ENCODE results near the gene SCART1.
"Not testable (repeated sequence)": the region's sequence is repeated elsewhere in the genome, so short reads cannot be mapped to it uniquely, and the experiment has no call there.

SCART1 gene

DNA sequence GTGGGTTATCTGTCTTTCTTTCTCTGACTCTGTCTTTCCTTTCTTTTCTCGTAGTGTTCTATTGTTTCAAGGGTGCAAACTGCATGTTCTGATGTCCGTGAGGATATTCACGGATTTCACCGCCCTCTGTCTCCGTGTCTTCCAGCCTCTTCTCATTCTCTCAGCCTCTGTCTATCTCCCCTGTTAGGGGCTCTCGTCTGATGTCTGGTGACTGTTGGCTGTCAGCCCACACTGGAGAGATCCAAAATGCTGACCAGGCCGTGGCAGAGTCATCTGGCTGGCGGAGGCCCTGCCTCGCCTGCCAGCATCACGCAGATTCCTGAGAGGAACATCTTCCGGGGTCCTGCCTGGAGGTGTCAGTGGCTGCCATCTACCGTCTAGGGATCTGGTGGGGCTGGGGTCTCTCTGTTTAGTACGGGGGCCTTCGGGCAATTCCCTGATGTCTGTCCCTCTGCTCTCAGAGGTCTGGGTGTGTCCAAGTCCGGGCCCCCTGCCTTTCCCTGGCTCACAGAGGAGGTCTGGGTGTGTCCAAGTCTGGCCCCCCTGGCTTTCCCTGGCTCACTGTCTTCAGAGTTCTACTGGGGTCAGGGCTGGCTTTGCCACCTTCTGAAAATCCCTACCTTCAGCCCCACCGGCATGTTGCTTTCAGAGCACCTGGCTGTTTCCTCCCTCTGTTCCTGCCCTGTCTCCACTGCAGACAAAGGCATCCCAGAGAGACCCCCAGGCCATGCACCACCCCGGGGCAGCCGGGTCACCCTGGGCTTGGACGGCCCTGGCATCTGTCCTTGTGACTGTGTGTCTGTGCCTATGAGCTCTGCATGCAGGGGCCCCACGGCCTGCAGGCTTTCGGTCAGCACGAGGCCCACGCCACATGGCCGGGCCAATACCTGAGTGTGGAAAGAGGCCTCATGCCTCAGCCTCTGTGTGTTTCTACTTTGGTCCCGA lies 14.0 kb upstream of the SCART1 start:
- no peaks in the 10 kb centered on the region for H3K4me1 ChIP-seq (ENCODE audit: control insufficient read depth, low read depth, low read length)
- no peak overlapping the region for H3K4ac ChIP-seq (ENCODE audit: low read depth, low read length)
- no peaks in the 10 kb centered on the region for H3K27me3 ChIP-seq (ENCODE audit: insufficient read depth, low read length, poor library complexity)
- H3K23ac ChIP-seq (ENCODE audit: low read length): no peak overlapping the region
- no peak overlapping the region for H2BK5ac ChIP-seq (ENCODE audit: low read length)
- no peak overlapping the region for H3K56ac ChIP-seq (ENCODE audit: low read length)
- no peaks in the 10 kb centered on the region for H3K79me2 ChIP-seq (ENCODE audit: control insufficient read depth, insufficient read depth, low read length)
- H3K4me2 ChIP-seq (ENCODE audit: low read length): no peak overlapping the region
- no peak for DNase-seq
- no peak overlapping the region for H2AK5ac ChIP-seq (ENCODE audit: low read length)
- no peak overlapping the region for H3K4me3 ChIP-seq (ENCODE audit: low read length)
- no peak overlapping the region for H3K9ac ChIP-seq (ENCODE audit: low read length)
- WGBS (ENCODE audit: extremely low coverage, insufficient coverage, low lambda C conversion rate): no CpG with 5 or more reads among the region's 25 CpGs
- H3K79me1 ChIP-seq (ENCODE audit: low read length): no peaks in the 10 kb centered on the region
- no peak overlapping the region for H2BK15ac ChIP-seq (replicated peaks; ENCODE audit: low read depth)
- no peak overlapping the region for H3K18ac ChIP-seq (ENCODE audit: low read length)
- H3K36me3 ChIP-seq (ENCODE audit: control insufficient read depth, insufficient read depth, low read length): no peaks in the 10 kb centered on the region
- H4K8ac ChIP-seq (ENCODE audit: low read depth, low read length): no peak overlapping the region
- H3K27ac ChIP-seq (ENCODE audit: low read depth, low read length): no peak overlapping the region
- H2BK120ac ChIP-seq (ENCODE audit: low read depth, low read length): no peak overlapping the region
- no peak overlapping the region for H4K5ac ChIP-seq (ENCODE audit: low read length)

DNA sequence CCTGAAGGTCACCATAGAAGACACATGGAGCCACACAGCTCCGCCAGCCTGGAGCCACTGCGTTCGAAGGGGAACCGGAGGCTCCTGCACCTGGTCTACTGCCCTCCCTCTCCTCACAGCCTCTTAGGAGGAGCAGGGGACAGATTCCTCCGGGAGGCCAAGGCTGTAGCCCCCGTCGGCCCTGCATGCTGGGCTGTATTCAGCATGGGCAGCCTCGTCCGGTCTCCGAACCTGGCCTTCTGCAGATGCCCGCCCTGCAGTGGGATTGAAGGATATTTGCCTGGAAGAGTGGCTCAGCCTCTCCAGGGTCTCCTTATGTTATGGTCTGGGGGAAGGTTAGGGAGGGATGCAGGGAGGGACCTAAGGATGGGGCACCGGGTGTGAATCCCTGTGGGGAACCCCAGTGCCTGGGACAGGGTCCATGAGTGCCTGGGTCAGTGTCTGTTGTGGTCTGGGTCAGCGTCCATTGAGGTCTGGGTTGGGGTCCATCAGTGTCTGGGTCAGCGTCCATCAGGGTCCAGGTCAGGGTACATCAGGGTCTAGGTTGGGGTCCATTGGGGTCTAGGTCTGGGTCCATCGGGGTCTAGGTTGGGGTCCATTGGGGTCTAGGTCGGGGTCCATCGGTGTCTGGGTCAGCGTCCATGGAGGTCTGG lies 13.0 kb upstream of the SCART1 start:
- Histone ChIP-seq H3K4me1 (ENCODE audit: control insufficient read depth, low read depth, low read length) (no peaks in the 10 kb centered on the region), H3K9ac (ENCODE audit: low read length) (no peak overlapping the region), H4K5ac (ENCODE audit: low read length) (no peak overlapping the region), H3K27ac (ENCODE audit: low read depth, low read length) (no peak overlapping the region), H3K4me3 (ENCODE audit: low read length) (no peak overlapping the region), H3K56ac (ENCODE audit: low read length) (no peak overlapping the region), H3K79me2 (ENCODE audit: control insufficient read depth, insufficient read depth, low read length) (no peaks in the 10 kb centered on the region), H3K79me1 (ENCODE audit: low read length) (no peaks in the 10 kb centered on the region), H3K36me3 (ENCODE audit: control insufficient read depth, insufficient read depth, low read length) (no peaks in the 10 kb centered on the region), H2BK120ac (ENCODE audit: low read depth, low read length) (no peak overlapping the region), H3K18ac (ENCODE audit: low read length) (no peak overlapping the region), H4K8ac (ENCODE audit: low read depth, low read length) (no peak overlapping the region), H3K4ac (ENCODE audit: low read depth, low read length) (no peak overlapping the region), H2BK15ac (replicated peaks; ENCODE audit: low read depth) (no peak overlapping the region), H3K27me3 (ENCODE audit: insufficient read depth, low read length, poor library complexity) (no peaks in the 10 kb centered on the region), H2AK5ac (ENCODE audit: low read length) (no peak overlapping the region), H2BK5ac (ENCODE audit: low read length) (no peak overlapping the region), H3K23ac (ENCODE audit: low read length) (no peak overlapping the region), H3K4me2 (ENCODE audit: low read length) (no peak overlapping the region)
- no peak for DNase-seq
- WGBS (ENCODE audit: extremely low coverage, insufficient coverage, low lambda C conversion rate): no CpG with 5 or more reads among the region's 18 CpGs

DNA sequence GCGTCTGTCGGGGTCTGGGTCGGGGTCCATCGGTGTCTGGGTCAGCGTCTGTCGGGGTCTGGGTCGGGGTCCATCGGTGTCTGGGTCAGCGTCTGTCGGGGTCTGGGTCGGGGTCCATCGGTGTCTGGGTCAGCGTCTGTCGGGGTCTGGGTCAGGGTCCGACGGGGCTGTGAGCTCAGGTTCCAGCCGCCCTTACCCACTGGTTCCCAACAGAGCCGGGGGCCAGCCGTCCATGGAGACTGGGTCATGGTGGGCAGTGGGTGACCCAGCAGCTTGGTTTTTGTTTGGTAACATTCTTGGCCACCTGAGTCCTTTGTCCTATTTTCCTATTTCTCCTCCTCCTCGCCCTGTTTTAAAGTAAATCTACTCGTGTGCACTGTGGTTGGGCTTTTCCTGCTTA lies 12.4 kb upstream of the SCART1 start:
- no CpG with 5 or more reads among the region's 21 CpGs for WGBS (ENCODE audit: extremely low coverage, insufficient coverage, low lambda C conversion rate)
- DNase-seq; H2AK5ac ChIP-seq (ENCODE audit: low read length): not testable (repeated sequence)

DNA sequence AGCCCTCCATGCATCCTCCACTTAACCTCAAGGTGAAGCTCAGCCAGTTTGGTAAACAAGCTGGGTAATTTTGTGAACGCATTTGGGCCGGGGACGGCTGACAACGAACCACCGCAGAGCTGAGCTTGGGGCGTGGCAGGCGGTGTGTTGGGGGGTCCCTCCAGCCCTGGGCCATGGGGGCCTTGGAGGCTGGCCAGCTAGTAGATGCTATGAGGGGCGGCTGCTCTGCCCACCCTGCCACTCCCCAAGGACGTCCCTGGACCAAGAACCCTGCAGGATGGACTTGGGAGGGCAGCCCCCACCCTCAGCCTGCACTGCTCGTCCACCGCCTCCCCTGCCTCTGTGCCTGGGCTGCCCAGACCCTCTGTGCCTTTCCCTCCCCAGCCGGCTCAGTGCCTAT lies 12.0 kb upstream of the SCART1 start:
- H3K23ac ChIP-seq (ENCODE audit: low read length): no peak overlapping the region
- no peaks in the 10 kb centered on the region for H3K27me3 ChIP-seq (ENCODE audit: insufficient read depth, low read length, poor library complexity)
- no peak overlapping the region for H3K27ac ChIP-seq (ENCODE audit: low read depth, low read length)
- no peak overlapping the region for H3K4ac ChIP-seq (ENCODE audit: low read depth, low read length)
- no peak overlapping the region for H3K4me2 ChIP-seq (ENCODE audit: low read length)
- no peaks in the 10 kb centered on the region for H3K36me3 ChIP-seq (ENCODE audit: control insufficient read depth, insufficient read depth, low read length)
- no peak overlapping the region for H4K5ac ChIP-seq (ENCODE audit: low read length)
- no peaks in the 10 kb centered on the region for H3K4me1 ChIP-seq (ENCODE audit: control insufficient read depth, low read depth, low read length)
- no peak overlapping the region for H3K56ac ChIP-seq (ENCODE audit: low read length)
- H3K79me2 ChIP-seq (ENCODE audit: control insufficient read depth, insufficient read depth, low read length): no peaks in the 10 kb centered on the region
- WGBS (ENCODE audit: extremely low coverage, insufficient coverage, low lambda C conversion rate): no CpG with 5 or more reads among the region's 12 CpGs
- no peak overlapping the region for H3K9ac ChIP-seq (ENCODE audit: low read length)
- H2AK5ac ChIP-seq (ENCODE audit: low read length): no peak overlapping the region
- no peak overlapping the region for H2BK120ac ChIP-seq (ENCODE audit: low read depth, low read length)
- no peak overlapping the region for H4K8ac ChIP-seq (ENCODE audit: low read depth, low read length)
- no peak for DNase-seq
- H2BK15ac ChIP-seq (replicated peaks; ENCODE audit: low read depth): no peak overlapping the region
- H3K79me1 ChIP-seq (ENCODE audit: low read length): no peaks in the 10 kb centered on the region
- H2BK5ac ChIP-seq (ENCODE audit: low read length): no peak overlapping the region
- H3K4me3 ChIP-seq (ENCODE audit: low read length): no peak overlapping the region
- no peak overlapping the region for H3K18ac ChIP-seq (ENCODE audit: low read length)

More for the DNA sequence above, 12.4 kb upstream of the SCART1 start:
- not testable (repeated sequence) for H2BK15ac ChIP-seq (replicated peaks; ENCODE audit: low read depth); H3K36me3 ChIP-seq (ENCODE audit: control insufficient read depth, insufficient read depth, low read length); H3K27me3 ChIP-seq (ENCODE audit: insufficient read depth, low read length, poor library complexity); H3K27ac ChIP-seq (ENCODE audit: low read depth, low read length); H3K79me2 ChIP-seq (ENCODE audit: control insufficient read depth, insufficient read depth, low read length); H3K4me1 ChIP-seq (ENCODE audit: control insufficient read depth, low read depth, low read length); H4K8ac ChIP-seq (ENCODE audit: low read depth, low read length); H3K4me2 ChIP-seq (ENCODE audit: low read length); H4K5ac ChIP-seq (ENCODE audit: low read length); H3K9ac ChIP-seq (ENCODE audit: low read length); H3K4me3 ChIP-seq (ENCODE audit: low read length); H3K56ac ChIP-seq (ENCODE audit: low read length); H3K79me1 ChIP-seq (ENCODE audit: low read length); H3K18ac ChIP-seq (ENCODE audit: low read length); H2BK120ac ChIP-seq (ENCODE audit: low read depth, low read length); H3K4ac ChIP-seq (ENCODE audit: low read depth, low read length); H3K23ac ChIP-seq (ENCODE audit: low read length); H2BK5ac ChIP-seq (ENCODE audit: low read length)

DNA sequence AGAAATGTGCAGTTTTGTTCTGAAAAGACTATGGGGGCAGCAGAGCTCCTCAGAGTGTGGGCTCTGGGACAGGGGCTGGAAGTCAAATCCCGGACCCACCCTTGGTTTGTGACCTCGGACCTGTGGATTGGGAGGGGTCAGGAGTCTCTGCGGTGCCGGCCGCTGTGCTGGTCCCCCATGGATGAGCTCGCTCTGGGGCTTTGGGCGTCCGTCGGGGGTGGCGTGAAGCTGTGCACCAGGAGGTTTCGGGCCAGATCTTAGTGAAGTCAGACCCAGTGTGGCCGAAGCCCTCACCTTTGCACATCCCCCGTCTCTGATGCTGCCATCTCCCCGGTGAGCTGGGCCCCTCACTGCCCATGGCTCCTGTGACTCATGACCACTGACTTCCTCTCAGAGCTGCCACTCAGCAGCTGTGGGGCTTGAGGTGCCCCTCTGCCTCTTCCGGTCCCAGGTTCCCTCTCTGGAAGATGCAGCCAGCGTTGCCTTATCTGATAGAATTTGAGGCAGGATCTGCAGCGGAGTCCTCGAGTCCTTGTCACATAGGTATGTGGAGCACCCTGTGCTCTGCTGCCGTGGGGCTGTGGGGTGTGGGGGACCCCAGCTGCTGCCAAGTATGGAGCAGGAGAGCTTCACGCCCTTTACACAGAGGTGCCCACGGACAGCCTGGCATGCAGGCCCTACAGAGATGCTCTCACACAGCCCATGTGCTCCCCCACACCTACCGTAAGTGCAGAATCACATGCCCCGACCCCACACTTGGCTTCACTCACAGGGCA lies 11.4 kb upstream of the SCART1 start:
- Histone ChIP-seq H4K8ac (ENCODE audit: low read depth, low read length) (no peak overlapping the region), H3K4me1 (ENCODE audit: control insufficient read depth, low read depth, low read length) (no peaks in the 10 kb centered on the region), H2BK120ac (ENCODE audit: low read depth, low read length) (no peak overlapping the region), H2AK5ac (ENCODE audit: low read length) (no peak overlapping the region), H3K4ac (ENCODE audit: low read depth, low read length) (no peak overlapping the region), H2BK15ac (replicated peaks; ENCODE audit: low read depth) (no peak overlapping the region), H3K27ac (ENCODE audit: low read depth, low read length) (no peak overlapping the region), H3K4me2 (ENCODE audit: low read length) (no peak overlapping the region), H3K79me2 (ENCODE audit: control insufficient read depth, insufficient read depth, low read length) (no peaks in the 10 kb centered on the region), H3K4me3 (ENCODE audit: low read length) (no peak overlapping the region), H2BK5ac (ENCODE audit: low read length) (no peak overlapping the region), H3K23ac (ENCODE audit: low read length) (no peak overlapping the region), H3K56ac (ENCODE audit: low read length) (no peak overlapping the region), H4K5ac (ENCODE audit: low read length) (no peak overlapping the region), H3K79me1 (ENCODE audit: low read length) (no peaks in the 10 kb centered on the region), H3K36me3 (ENCODE audit: control insufficient read depth, insufficient read depth, low read length) (no peaks in the 10 kb centered on the region), H3K9ac (ENCODE audit: low read length) (no peak overlapping the region), H3K18ac (ENCODE audit: low read length) (no peak overlapping the region), H3K27me3 (ENCODE audit: insufficient read depth, low read length, poor library complexity) (no peaks in the 10 kb centered on the region)
- WGBS (ENCODE audit: extremely low coverage, insufficient coverage, low lambda C conversion rate): no CpG with 5 or more reads among the region's 23 CpGs
- no peak for DNase-seq

Data from mesendoderm (in vitro differentiated cells).